NCI-H774 (cell line): Measurements from ENCODE around the gene ZNF808.
"Not testable (repeated sequence)": the region's sequence is repeated elsewhere in the genome, so short reads cannot be mapped to it uniquely, and the experiment has no call there.

Source experiments
- DNase-seq: peaks from one replicate; lab custom pipeline; 2025; lab: John Stamatoyannopoulos, UW

Gene ZNF808

GRCh38 chr19:52599241-52599640 lies 71.8 kb downstream of the ZNF808 start:
- no peak for DNase-seq

GRCh38 chr19:52600639-52601024 lies 73.2 kb downstream of the ZNF808 start:
- DNase-seq, result peak; percentile 17

DNA sequence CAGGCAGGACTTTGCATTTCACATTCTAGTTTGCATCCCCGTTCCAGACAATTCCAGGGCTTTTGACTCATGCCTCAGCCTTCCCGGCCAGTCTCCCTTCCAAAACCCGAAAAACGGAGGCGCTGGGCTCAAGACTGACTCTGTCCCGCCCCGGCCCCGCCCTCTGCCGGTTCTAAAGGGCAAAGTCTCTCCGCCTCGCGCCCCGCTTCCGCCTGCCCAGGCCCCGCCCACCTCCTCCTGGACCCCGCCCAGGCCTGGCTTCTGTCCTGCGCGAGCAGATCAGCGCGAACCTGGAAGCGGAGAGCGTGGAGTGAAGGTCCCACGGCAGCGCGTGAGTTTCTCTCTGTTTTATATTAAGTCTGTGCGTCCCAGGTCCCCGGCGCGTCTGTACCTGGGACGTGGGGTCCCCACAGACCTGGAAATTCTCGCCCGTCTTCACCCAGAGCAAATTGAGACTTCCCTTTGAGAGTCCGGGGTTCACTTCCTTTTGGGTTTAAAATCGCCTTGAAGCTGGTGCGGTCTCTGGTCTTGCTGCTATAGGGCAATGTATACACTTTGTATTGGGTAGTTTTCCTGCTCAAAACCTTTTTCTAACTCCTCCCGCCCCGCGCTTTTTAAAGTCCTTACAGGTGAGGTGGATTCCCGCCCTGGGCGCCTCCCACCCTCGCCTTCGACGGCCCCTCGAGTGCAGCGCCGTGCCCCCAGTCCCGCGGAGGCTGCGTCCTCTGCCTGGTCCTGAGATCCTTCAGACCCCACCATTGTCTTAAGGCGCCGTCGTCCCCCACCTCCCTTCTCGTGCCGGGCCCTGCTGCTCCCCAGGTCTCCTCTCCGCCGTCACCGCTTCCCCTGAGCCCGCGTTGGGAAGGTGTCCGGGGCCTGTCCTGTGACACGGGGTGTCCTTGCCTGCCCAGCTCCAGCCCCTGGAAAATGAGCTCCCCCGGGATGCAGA lies 73.8 kb downstream of the ZNF808 start:
- peak; percentile 84 for DNase-seq

DNA sequence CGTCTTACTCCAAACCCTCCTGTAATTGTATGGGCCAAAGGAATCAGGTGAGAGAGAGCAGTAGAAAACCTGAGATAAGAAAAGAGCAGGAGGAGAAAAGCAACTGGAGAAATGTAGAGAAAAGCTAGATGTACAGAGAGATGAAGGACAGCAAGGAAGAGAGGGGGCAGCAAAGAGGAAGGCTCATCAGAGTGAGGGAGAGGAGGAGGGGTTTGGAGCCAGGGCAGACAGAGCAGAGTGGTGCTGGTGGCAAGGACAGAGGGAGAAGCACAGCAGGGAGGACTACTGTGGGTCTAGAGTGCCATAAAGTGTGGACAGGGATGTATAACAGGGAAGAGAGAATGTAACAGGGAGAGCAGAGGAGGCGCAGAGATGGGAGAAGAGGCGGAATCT lies 74.5 kb downstream of the ZNF808 start:
- not testable (repeated sequence) for DNase-seq

- no peak for DNase-seq
Observed at GRCh38 chr19:52602941-52603340, 75.5 kb downstream of the ZNF808 start.

GRCh38 chr19:52603558-52604207 lies 76.2 kb downstream of the ZNF808 start:
- no peak for DNase-seq
